SKM-1 (cell line): Measurements from ENCODE around the gene HMGCL.
A peak's percentile ranks its signal among the peaks of the same experiment; 100 is the strongest.
"Not testable (repeated sequence)": the region's sequence is repeated elsewhere in the genome, so short reads cannot be mapped to it uniquely, and the experiment has no call there.

Source experiments
- DNase-seq: peaks from one replicate; lab custom pipeline; 2025; ENCODE audit not compliant: unreplicated experiment; lab: John Stamatoyannopoulos, UW

HMGCL gene

GRCh38 chr1:23825076-23825761 is at the start of gene HMGCL:
Gene HMGCL (minus strand): TSS chr1:23825429. CDS start chr1:23825415, 14 bp downstream.
- DNase-seq: peak; percentile 64

GRCh38 chr1:23872421-23872820 is 47.2 kb upstream of the HMGCL start:
- no peak for DNase-seq

GRCh38 chr1:23869051-23869450 is 43.8 kb upstream of the HMGCL start:
- no peak for DNase-seq

- DNase-seq: no peak
Observed at GRCh38 chr1:23868557-23869016, 43.4 kb upstream of the HMGCL start.

- peak; percentile 95 for DNase-seq
Observed at GRCh38 chr1:23867895-23868556, 42.8 kb upstream of the HMGCL start, which contains the start of gene FUCA1. Gene FUCA1 (minus strand): TSS chr1:23868290. CDS start chr1:23868286, 4 bp downstream.

GRCh38 chr1:23867542-23867894 is 42.3 kb upstream of the HMGCL start:
- no peak for DNase-seq

- DNase-seq: peak; percentile 61
Observed at GRCh38 chr1:23865543-23865930, 40.3 kb upstream of the HMGCL start.

GRCh38 chr1:23864801-23865542 is 39.7 kb upstream of the HMGCL start:
- no peak for DNase-seq

GRCh38 chr1:23862640-23863039 is 37.4 kb upstream of the HMGCL start:
- DNase-seq: no peak

GRCh38 chr1:23854568-23854967 is 29.3 kb upstream of the HMGCL start:
- DNase-seq: no peak

- not testable (repeated sequence) for DNase-seq
Observed at GRCh38 chr1:23853124-23853523, 27.9 kb upstream of the HMGCL start.

- not testable (repeated sequence) for DNase-seq
Observed at GRCh38 chr1:23851406-23851805, 26.2 kb upstream of the HMGCL start.

GRCh38 chr1:23848673-23849616 is 23.7 kb upstream of the HMGCL start:
- no peak for DNase-seq

- not testable (repeated sequence) for DNase-seq
Observed at GRCh38 chr1:23847482-23848095, 22.4 kb upstream of the HMGCL start.

GRCh38 chr1:23845163-23845562 is 19.9 kb upstream of the HMGCL start:
- no peak for DNase-seq

GRCh38 chr1:23843644-23844043 is 18.4 kb upstream of the HMGCL start:
- no peak for DNase-seq

GRCh38 chr1:23838401-23838866 is 13.2 kb upstream of the HMGCL start:
- DNase-seq: no peak

GRCh38 chr1:23837908-23838307 is 12.7 kb upstream of the HMGCL start:
- no peak for DNase-seq

- DNase-seq: no peak
Observed at GRCh38 chr1:23836037-23836436, 10.8 kb upstream of the HMGCL start.

GRCh38 chr1:23834156-23834555 is 8.9 kb upstream of the HMGCL start:
- not testable (repeated sequence) for DNase-seq
